PFSK-1 (cell line): ENCODE results near the gene ANGPTL4.

Experiments
- REST ChIP-seq, 2 experiments: IDR thresholded peaks; 2 replicates each; pipeline versions ENCODE4 v1.6.1 to v1.8.0; 2011 to 2012; ENCODE audit warnings: low read depth in 2 of 2, low read length in 2 of 2, control low read depth in 1 of 2, inconsistent platforms in 1 of 2, mild to moderate bottlenecking in 1 of 2, moderate library complexity in 1 of 2; ENCODE audit not compliant: insufficient read depth in 1 of 2
- SIN3A ChIP-seq: IDR thresholded peaks from 2 replicates; pipeline ENCODE4 v1.6.1; 2012; ENCODE audit warnings: mild to moderate bottlenecking, low read length, moderate library complexity, borderline replicate concordance; ENCODE audit not compliant: insufficient read depth
- TAF1 ChIP-seq: IDR thresholded peaks from 2 replicates; pipeline ENCODE4 v1.6.1; 2012; ENCODE audit warnings: low read length, control low read depth, borderline replicate concordance; ENCODE audit not compliant: insufficient read depth

- TF ChIP-seq SIN3A (no peak), TAF1 (no peak), REST (IDR thresholded peaks at IDR 0.05; ENCODE audit: insufficient read depth in 1 of 2, low read depth in 2 of 2, low read length in 2 of 2) (no peak)
These were observed 33.3 kb downstream of the ANGPTL4 start for GRCh38 chr19:8397271-8397670.
